IMR-90 (cell line): ENCODE measurements around the gene MACC1. TPM values are rescaled to one million over a fixed set of nuclear protein-coding genes. Genes with fewer than 3 reads are reported as not detected.

ENCODE experiments used
- ATAC-seq: fragments of 200-7000 bp; cut with Tn5 transposase; 2 replicates; pipeline ENCODE4 v1.9.1; 2020; ENCODE audit warnings: low read depth, mild to moderate bottlenecking, moderate library complexity
- BruUV-seq: library from RNA; stranded (reverse); fragments of 400-500 nt; replicated peaks from 2 replicates; lab custom pipeline; 2021; lab: Mats Ljungman, UMichigan
- CTCF ChIA-PET: fragments of 300-600 bp; formaldehyde crosslinking; extraction: SDS; loops from one replicate; lab custom pipeline; 2021; ENCODE audit warnings: antibody characterized with exemption; lab: Yijun Ruan, JAX
- POLR2A ChIA-PET: fragments of 300-600 bp; sonication (Branson Sonifier 250); formaldehyde crosslinking; loops from one replicate; lab custom pipeline; 2022; ENCODE audit warnings: antibody characterized with exemption; ENCODE audit not compliant: unreplicated experiment; lab: Charles Lee
- DNase-seq: peaks from one replicate; pipeline ENCODE4 v3.0.0; 2013
- H2AFZ ChIP-seq: replicated peaks from 2 replicates; pipeline ENCODE3; 2013; ENCODE audit warnings: low read length, mild to moderate bottlenecking; ENCODE audit not compliant: poor library complexity
- H2AK5ac ChIP-seq: 2 replicates; pipeline ENCODE4 v1.6.1; 2013; ENCODE audit warnings: low read depth, low read length, inconsistent platforms
- H2AK9ac ChIP-seq: replicated peaks from 2 replicates; pipeline ENCODE3; 2013; ENCODE audit warnings: mild to moderate bottlenecking, low read depth, low read length, moderate library complexity; ENCODE audit not compliant: poor library complexity
- H2BK120ac ChIP-seq: 2 replicates; pipeline ENCODE4 v1.6.1; 2013; ENCODE audit warnings: low read depth, low read length, inconsistent platforms
- H2BK15ac ChIP-seq: 3 replicates; pipeline ENCODE4 v1.6.1; 2013; ENCODE audit warnings: low read depth, low read length, inconsistent platforms
- H2BK20ac ChIP-seq: 2 replicates; pipeline ENCODE4 v1.6.1; 2013; ENCODE audit warnings: low read depth, mild to moderate bottlenecking, inconsistent platforms, low read length, moderate library complexity
- H2BK5ac ChIP-seq: 2 replicates; pipeline ENCODE4 v1.6.1; 2013; ENCODE audit warnings: mild to moderate bottlenecking, low read depth, low read length, inconsistent platforms; ENCODE audit not compliant: poor library complexity, severe bottlenecking
- H3K14ac ChIP-seq: replicated peaks from 2 replicates; pipeline ENCODE4 v1.6.1; 2013; ENCODE audit warnings: low read depth, low read length, inconsistent platforms
- H3K18ac ChIP-seq: 2 replicates; pipeline ENCODE4 v1.6.1; 2013; ENCODE audit warnings: low read depth, low read length, control low read depth
- H3K23ac ChIP-seq: 2 replicates; pipeline ENCODE4 v1.6.1; 2013; ENCODE audit warnings: low read depth, low read length, inconsistent platforms
- H3K27ac ChIP-seq: 2 replicates; pipeline ENCODE4 v1.5.1; 2013; ENCODE audit warnings: mild to moderate bottlenecking, control low read depth, low read length; ENCODE audit not compliant: insufficient read depth
- H3K27me3 ChIP-seq: 2 replicates; pipeline ENCODE4 v1.6.1; 2013; ENCODE audit warnings: low read length; ENCODE audit not compliant: control insufficient read depth, insufficient read depth
- H3K36me3 ChIP-seq: 2 replicates; pipeline ENCODE4 v1.6.1; 2013; ENCODE audit warnings: low read length, mixed read lengths; ENCODE audit not compliant: control insufficient read depth, insufficient read depth
- H3K4ac ChIP-seq: 2 replicates; pipeline ENCODE4 v1.6.1; 2013; ENCODE audit warnings: low read depth, low read length, inconsistent platforms
- H3K4me1 ChIP-seq: 2 replicates; pipeline ENCODE4 v1.6.1; 2013; ENCODE audit warnings: low read length, mixed read lengths; ENCODE audit not compliant: control insufficient read depth, insufficient read depth
- H3K4me2 ChIP-seq: 2 replicates; pipeline ENCODE4 v1.6.1; 2013; ENCODE audit warnings: low read depth, mild to moderate bottlenecking, control low read depth, low read length, moderate library complexity
- H3K4me3 ChIP-seq: 2 replicates; pipeline ENCODE4 v1.5.1; 2013; ENCODE audit warnings: low read depth, mild to moderate bottlenecking, control low read depth, low read length, moderate library complexity; ENCODE audit not compliant: insufficient read depth
- H3K56ac ChIP-seq: 2 replicates; pipeline ENCODE4 v1.6.1; 2013; ENCODE audit warnings: low read length, inconsistent platforms; ENCODE audit not compliant: insufficient read depth; ENCODE audit errors: extremely low read depth
- H3K79me1 ChIP-seq, 2 experiments: 2 replicates each; pipeline ENCODE4 v1.6.1; 2013; ENCODE audit warnings: low read length in 2 of 2, inconsistent platforms in 1 of 2, low read depth in 1 of 2
- H3K9ac ChIP-seq: 2 replicates; pipeline ENCODE4 v1.6.1; 2013; ENCODE audit warnings: low read depth, low read length, control low read depth
- H3K9me1 ChIP-seq: 2 replicates; pipeline ENCODE4 v1.6.1; 2013; ENCODE audit warnings: low read length, inconsistent platforms; ENCODE audit not compliant: insufficient read depth
- H3K9me3 ChIP-seq: 2 replicates; pipeline ENCODE4 v1.6.1; 2013; ENCODE audit warnings: low read length; ENCODE audit not compliant: control insufficient read depth, insufficient read depth
- H4K20me1 ChIP-seq: 2 replicates; pipeline ENCODE4 v1.6.1; 2013; ENCODE audit warnings: low read length, inconsistent platforms; ENCODE audit not compliant: insufficient read depth
- H4K5ac ChIP-seq: 2 replicates; pipeline ENCODE4 v1.6.1; 2013; ENCODE audit warnings: mild to moderate bottlenecking, low read depth, low read length, control low read depth
- H4K8ac ChIP-seq, 2 experiments: 2 replicates each; pipeline ENCODE4 v1.6.1; 2013; ENCODE audit warnings: low read depth in 2 of 2, low read length in 2 of 2, control low read depth in 1 of 2, inconsistent platforms in 1 of 2
- H4K91ac ChIP-seq: 2 replicates; pipeline ENCODE4 v1.6.1; 2013; ENCODE audit warnings: low read depth, low read length, inconsistent platforms; ENCODE audit not compliant: insufficient read depth
- FOS ChIP-seq: fragments of 150-350 bp; IDR thresholded peaks from 2 replicates; pipeline ENCODE4 v1.6.1; 2016; ENCODE audit warnings: low read depth, low read length
- RAD21 ChIP-seq: IDR thresholded peaks from 2 replicates; pipeline ENCODE4 v1.6.1; 2012; ENCODE audit warnings: low read length, improper control_type of control experiment
- WGBS, 2 experiments: methylation state at CpG; one replicate each; pipeline versions ENCODE4 v1.1.5 to v1.1.7; 2013; ENCODE audit warnings: missing lambda C conversion rate in 2 of 2; ENCODE audit not compliant: insufficient read length in 1 of 2; ENCODE audit errors: extremely low coverage in 2 of 2; 5-methylcytosine and 5-hydroxymethylcytosine counted together
- dilution Hi-C: fragments of 300-500 bp; cut with HindIII; formaldehyde crosslinking; loops from one replicate; pipeline ENCODE4 v1.14.3; 2018; ENCODE audit warnings: low sequenced_read_pairs; ENCODE audit not compliant: unreplicated experiment
- in situ Hi-C: fragments of 300-500 bp; cut with MboI; formaldehyde crosslinking; loops from 3 replicates; pipeline ENCODE4 v1.14.3; 2019; ENCODE audit warnings: low sequenced_read_pairs, inconsistent platforms, mixed read lengths
- intact Hi-C: fragments of 100-400 bp; cut with micrococcal nuclease; formaldehyde crosslinking; loops from 2 replicates; pipeline ENCODE4 v1.10.0; 2022
- polyA plus RNA-seq, 3 experiments: library from polyadenylated mRNA; depleted of rRNA; stranded (reverse); fragments of >200 nt; gene quantifications; 2 replicates each; pipeline ENCODE4 v1.2.3, GENCODE V29; 2012; ENCODE audit warnings: low replicate concordance in 1 of 3
- total RNA-seq: library from RNA; depleted of rRNA; stranded (reverse); fragments of >200 nt; gene quantifications from 2 replicates; pipeline ENCODE4 v1.2.3, GENCODE V29; 2012

Gene MACC1
- total and polyA plus RNA-seq, 2 of the 4 experiments (the other 2 are of a cell fraction): under 0.01 TPM; not detected in 1

GRCh38 chr7:20249920-20250319, 32.7 kb upstream of the MACC1 start:
- no CpG with 5 or more reads among the region's 1 CpG for WGBS, 2 experiments
- Histone ChIP-seq H3K23ac (no peak overlapping the region), H2AK9ac (no peak overlapping the region), H2AK5ac (no peak overlapping the region), H4K91ac (no peak overlapping the region), H3K79me1 (no peaks in the 10 kb centered on the region), H3K27ac (no peak overlapping the region), H3K9ac (no peak overlapping the region), H3K4ac (no peak overlapping the region), H4K8ac (no peak overlapping the region), H3K4me3 (no peak overlapping the region), H3K9me1 (no peaks in the 10 kb centered on the region), H2BK120ac (no peak overlapping the region), H3K27me3 (no peaks in the 10 kb centered on the region), H3K14ac (no peak overlapping the region), H2BK15ac (no peak overlapping the region), H4K20me1 (no peaks in the 10 kb centered on the region), H2AFZ (no peak overlapping the region), H3K4me2 (no peak overlapping the region), H2BK5ac (no peak overlapping the region), H3K36me3 (no peaks in the 10 kb centered on the region), H4K5ac (no peak overlapping the region), H3K4me1 (no peaks in the 10 kb centered on the region), H3K56ac (no peak overlapping the region), H3K18ac (no peak overlapping the region), H3K9me3 (no peaks in the 10 kb centered on the region), H2BK20ac (no peak overlapping the region)
- no peak for DNase-seq
- dilution Hi-C loops: no loop called here
- ATAC-seq: no peak
- no TSS peak for BruUV-seq
- ChIA-PET POLR2A (no interaction called here), CTCF (no interaction called here)
- in situ Hi-C loops: no loop called here
- TF ChIP-seq FOS (no peak), RAD21 (no peak)
- intact Hi-C loops: no loop called here
